Gastrocnemius medialis (tissue), 4 donors: Measurements from ENCODE around the gene CACNA1F.

Experiments used
- POLR2A ChIP-seq, 2 donors: fragments of 450-650 bp; IDR thresholded peaks; one replicate each; pipeline ENCODE4 v1.6.1; 2017; ENCODE audit warnings: antibody characterized with exemption in 2 of 2, mild to moderate bottlenecking in 2 of 2, moderate library complexity in 2 of 2
- TF ChIP-seq, protein P1 (sequence below), 5 experiments: fragments of 450-650 bp in 3 of 5; fragments of 200-600 bp in 2 of 5; sonication (generic) in 2 of 5; IDR thresholded peaks in 4 of 5; conservative IDR thresholded peaks in 1 of 5; 1 replicate in 4 of 5; 2 replicates in 1 of 5; pipeline ENCODE4 v1.5.1; 2016 to 2019; ENCODE audit warnings: antibody characterized with exemption in 5 of 5, mild to moderate bottlenecking in 3 of 5, moderate library complexity in 3 of 5

DNA sequence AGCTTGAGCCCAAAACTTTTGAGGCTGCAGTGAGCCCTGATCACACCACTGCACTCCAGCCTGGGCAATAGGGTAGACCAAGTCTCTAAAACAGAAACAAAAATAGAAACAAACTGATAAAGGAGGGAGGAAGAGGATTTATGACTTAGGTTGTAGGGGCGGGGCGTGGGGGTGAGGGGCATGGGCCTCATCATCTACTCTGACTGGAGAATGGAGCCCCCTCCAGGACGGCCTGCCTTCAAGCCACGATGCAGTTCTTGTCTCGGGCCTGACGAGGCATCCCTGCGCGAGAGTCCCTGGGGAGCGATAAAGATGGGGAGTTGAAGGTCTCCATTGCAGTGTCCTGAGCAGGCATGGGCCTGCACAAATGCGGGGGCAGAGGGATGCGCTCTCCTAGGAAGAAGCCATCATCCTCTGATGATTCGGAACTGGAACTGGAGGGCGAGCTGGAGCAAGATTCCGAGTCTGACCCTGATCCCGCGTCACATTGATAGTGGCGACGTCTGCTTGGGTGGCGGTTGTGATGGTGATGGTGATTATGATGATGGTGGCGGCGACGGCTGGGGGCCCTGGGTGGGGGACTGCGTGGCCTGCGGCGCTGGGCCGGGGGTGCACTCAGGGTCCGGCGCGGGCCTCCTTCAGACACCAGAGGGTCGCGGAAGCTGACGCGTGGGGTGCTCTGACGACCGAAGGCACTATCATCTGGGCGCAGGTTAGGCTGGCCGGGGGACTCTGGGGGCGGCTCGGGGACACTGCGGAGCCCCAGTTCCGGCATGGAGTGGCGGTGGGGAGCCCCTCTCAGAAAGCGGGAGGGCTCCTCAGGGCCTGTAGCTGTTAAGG is 57.5 kb downstream of the CACNA1F start:
- TF ChIP-seq, protein P1, sequence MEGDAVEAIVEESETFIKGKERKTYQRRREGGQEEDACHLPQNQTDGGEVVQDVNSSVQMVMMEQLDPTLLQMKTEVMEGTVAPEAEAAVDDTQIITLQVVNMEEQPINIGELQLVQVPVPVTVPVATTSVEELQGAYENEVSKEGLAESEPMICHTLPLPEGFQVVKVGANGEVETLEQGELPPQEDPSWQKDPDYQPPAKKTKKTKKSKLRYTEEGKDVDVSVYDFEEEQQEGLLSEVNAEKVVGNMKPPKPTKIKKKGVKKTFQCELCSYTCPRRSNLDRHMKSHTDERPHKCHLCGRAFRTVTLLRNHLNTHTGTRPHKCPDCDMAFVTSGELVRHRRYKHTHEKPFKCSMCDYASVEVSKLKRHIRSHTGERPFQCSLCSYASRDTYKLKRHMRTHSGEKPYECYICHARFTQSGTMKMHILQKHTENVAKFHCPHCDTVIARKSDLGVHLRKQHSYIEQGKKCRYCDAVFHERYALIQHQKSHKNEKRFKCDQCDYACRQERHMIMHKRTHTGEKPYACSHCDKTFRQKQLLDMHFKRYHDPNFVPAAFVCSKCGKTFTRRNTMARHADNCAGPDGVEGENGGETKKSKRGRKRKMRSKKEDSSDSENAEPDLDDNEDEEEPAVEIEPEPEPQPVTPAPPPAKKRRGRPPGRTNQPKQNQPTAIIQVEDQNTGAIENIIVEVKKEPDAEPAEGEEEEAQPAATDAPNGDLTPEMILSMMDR (IDR thresholded peaks at IDR 0.05 in 4 of 5, conservative IDR thresholded peaks at IDR 0.05 in 1 of 5) = no peak
- TF ChIP-seq POLR2A (IDR thresholded peaks at IDR 0.05) = no peak
